A673 (cell line): ENCODE data around the gene C20orf204. TPM values are rescaled to one million over a fixed set of nuclear protein-coding genes. Genes with fewer than 3 reads are reported as not detected.

Experiments
- BruUV-seq: library from RNA; stranded (reverse); fragments of 400-500 nt; replicated peaks from 2 replicates; lab custom pipeline; 2021; lab: Mats Ljungman, UMichigan
- CTCF ChIA-PET: fragments of 300-600 bp; sonication (Branson Sonifier 250); formaldehyde crosslinking; loops from one replicate; lab custom pipeline; 2022; ENCODE audit warnings: antibody characterized with exemption; lab: Charles Lee
- POLR2A ChIA-PET: fragments of 300-600 bp; sonication (Branson Sonifier 250); formaldehyde crosslinking; loops from one replicate; lab custom pipeline; 2022; ENCODE audit warnings: antibody characterized with exemption; ENCODE audit not compliant: low non-redundant PET; lab: Charles Lee
- DNase-seq: peaks from one replicate; pipeline ENCODE4 v3.0.0-alpha.2; 2015; ENCODE audit warnings: low spot score
- H3K27ac ChIP-seq: fragments of 200-600 bp; sonication (generic); 2 replicates; pipeline ENCODE4 v1.5.1; 2016; ENCODE audit warnings: mixed run types, low read depth, mild to moderate bottlenecking, mixed read lengths, antibody characterized with exemption, low read length; ENCODE audit not compliant: poor library complexity, severe bottlenecking
- H3K27me3 ChIP-seq: fragments of 200-600 bp; sonication (generic); replicated peaks from 2 replicates; pipeline ENCODE4 v1.6.1; 2017; ENCODE audit warnings: mixed run types, low read depth, mild to moderate bottlenecking, mixed read lengths, antibody characterized with exemption, low read length; ENCODE audit not compliant: insufficient read depth, poor library complexity
- H3K36me3 ChIP-seq: fragments of 200-600 bp; sonication (generic); 2 replicates; pipeline ENCODE4 v1.6.1; 2016; ENCODE audit warnings: mixed run types, mild to moderate bottlenecking, mixed read lengths, antibody characterized with exemption, low read length; ENCODE audit not compliant: insufficient read depth, poor library complexity, severe bottlenecking
- H3K4me1 ChIP-seq: fragments of 200-600 bp; sonication (generic); 2 replicates; pipeline ENCODE4 v1.6.1; 2017; ENCODE audit warnings: mixed run types, mild to moderate bottlenecking, mixed read lengths, antibody characterized with exemption, low read length; ENCODE audit not compliant: insufficient read depth, poor library complexity, severe bottlenecking
- H3K4me3 ChIP-seq: fragments of 200-600 bp; sonication (generic); 2 replicates; pipeline ENCODE4 v1.5.1; 2016; ENCODE audit warnings: low read depth, mixed run types, mild to moderate bottlenecking, mixed read lengths, low read length; ENCODE audit not compliant: poor library complexity, severe bottlenecking
- H3K9me3 ChIP-seq: fragments of 200-600 bp; sonication (generic); 2 replicates; pipeline ENCODE4 v1.6.1; 2016; ENCODE audit warnings: mixed run types, low read depth, mild to moderate bottlenecking, mixed read lengths, antibody characterized with exemption, low read length; ENCODE audit not compliant: poor library complexity, severe bottlenecking
- CTCF ChIP-seq: fragments of 300-800, 200-600 bp; sonication (generic); conservative IDR thresholded peaks from 2 replicates; pipeline ENCODE4 v1.5.1; 2017; ENCODE audit warnings: low read depth, mild to moderate bottlenecking, antibody characterized with exemption, low read length, moderate library complexity, mixed read lengths
- EZH2 ChIP-seq: fragments of 200-600 bp; sonication (generic); IDR thresholded peaks from 2 replicates; pipeline ENCODE4 v1.6.1; 2017; ENCODE audit warnings: borderline replicate concordance, low read depth, mild to moderate bottlenecking, mixed read lengths, antibody characterized with exemption, low read length; ENCODE audit not compliant: poor library complexity, severe bottlenecking
- intact Hi-C: fragments of 100-400 bp; cut with micrococcal nuclease; formaldehyde crosslinking; loops from one replicate; pipeline ENCODE4 v1.10.0; 2022; ENCODE audit not compliant: unreplicated experiment
- total RNA-seq: library from RNA; stranded (reverse); gene quantifications from 2 replicates; pipeline ENCODE4 v1.2.3, GENCODE V29; 2021

C20orf204 gene
- total RNA-seq, 1 experiment from 2014 or later = 2.5 TPM

- Histone ChIP-seq H3K9me3 (no peaks in the 10 kb centered on the region), H3K4me1 (peaks cover 17% of the 10 kb centered on the region), H3K27ac (no peak overlapping the region), H3K4me3 (no peak overlapping the region), H3K27me3 (peaks cover 50% of the 10 kb centered on the region), H3K36me3 (no peaks in the 10 kb centered on the region)
- ChIA-PET CTCF (no interaction called here), POLR2A (no interaction called here)
- no TSS peak for BruUV-seq
- peak; percentile 8 for TF ChIP-seq EZH2
- TF ChIP-seq CTCF = no peak
- DNase-seq = no peak
- intact Hi-C loops = no loop called here
Measured at GRCh38 chr20:64037498-64038213, 1.7 kb downstream of the C20orf204 start.

GRCh38 chr20:64038224-64038564, 2.2 kb downstream of the C20orf204 start:
- Histone ChIP-seq H3K4me1 (peaks cover 17% of the 10 kb centered on the region), H3K36me3 (no peaks in the 10 kb centered on the region), H3K27ac (no peak overlapping the region), H3K4me3 (peak overlapping the region; percentile 46), H3K9me3 (no peaks in the 10 kb centered on the region), H3K27me3 (peaks cover 50% of the 10 kb centered on the region)
- no TSS peak for BruUV-seq
- no peak for DNase-seq
- ChIA-PET CTCF (interaction anchor here (0.6 kb wide), 1 partner anchor 82 kb away, joined by 3 read pairs; no protein-coding TSS in a partner anchor), POLR2A (no interaction called here)
- TF ChIP-seq EZH2 = no peak
- TF ChIP-seq CTCF = no peak
- intact Hi-C loops = no loop called here

GRCh38 chr20:64038565-64039292, 2.7 kb downstream of the C20orf204 start:
- intact Hi-C loops = no loop called here
- H3K4me3 ChIP-seq = peak overlapping the region; percentile 46
- no TSS peak for BruUV-seq
- H3K27me3 ChIP-seq = peaks cover 50% of the 10 kb centered on the region
- DNase-seq = peak; percentile 68
- TF ChIP-seq CTCF (peak; percentile 77), EZH2 (no peak)
- ChIA-PET CTCF (interaction anchor here (0.6 kb wide), 1 partner anchor 82 kb away, joined by 3 read pairs; no protein-coding TSS in a partner anchor), POLR2A (no interaction called here)
- no peaks in the 10 kb centered on the region for H3K36me3 ChIP-seq
- H3K27ac ChIP-seq = no peak overlapping the region
- no peaks in the 10 kb centered on the region for H3K9me3 ChIP-seq
- H3K4me1 ChIP-seq = peaks cover 17% of the 10 kb centered on the region
